ENCODE measurements around the gene BRAF. TPM values are rescaled to one million over a fixed set of nuclear protein-coding genes. Genes with fewer than 3 reads are reported as not detected.
"Not testable (repeated sequence)": the region's sequence is repeated elsewhere in the genome, so short reads cannot be mapped to it uniquely, and the experiment has no call there.

The BRAF gene
- total RNA-seq, 1 donor from 2014 or later: 77.2 TPM

- DNase-seq (ENCODE audit: low spot score): no peak
Observed at GRCh38 chr7:140681766-140682165, 243.0 kb downstream of the BRAF start.

- DNase-seq (ENCODE audit: low spot score): no peak
Observed at GRCh38 chr7:140680886-140681285, 243.8 kb downstream of the BRAF start.

- DNase-seq (ENCODE audit: low spot score): no peak
Observed at GRCh38 chr7:140679186-140679585, 245.5 kb downstream of the BRAF start.

GRCh38 chr7:140678816-140679130, 246.0 kb downstream of the BRAF start:
- no peak for DNase-seq (ENCODE audit: low spot score)

- no peak for DNase-seq (ENCODE audit: low spot score)
Observed at GRCh38 chr7:140678081-140678815, 246.5 kb downstream of the BRAF start.

- no peak for DNase-seq (ENCODE audit: low spot score)
Observed at GRCh38 chr7:140677496-140677895, 247.2 kb downstream of the BRAF start.

- DNase-seq (ENCODE audit: low spot score): not testable (repeated sequence)
Observed at GRCh38 chr7:140676956-140677355, 247.8 kb downstream of the BRAF start.

- no peak for DNase-seq (ENCODE audit: low spot score)
Observed at GRCh38 chr7:140676306-140676705, 248.4 kb downstream of the BRAF start.

- DNase-seq (ENCODE audit: low spot score): no peak
Observed at GRCh38 chr7:140675726-140676125, 249.0 kb downstream of the BRAF start.

- DNase-seq (ENCODE audit: low spot score): no peak
Observed at GRCh38 chr7:140674899-140675701, 249.6 kb downstream of the BRAF start.

- DNase-seq (ENCODE audit: low spot score): no peak
Observed at GRCh38 chr7:140674356-140674800, 250.4 kb downstream of the BRAF start.

- DNase-seq (ENCODE audit: low spot score): no peak
Observed at GRCh38 chr7:140673774-140674155, 251.0 kb downstream of the BRAF start.

- peak; percentile 85 for DNase-seq (ENCODE audit: low spot score)
Observed at GRCh38 chr7:140673063-140673773, 251.5 kb downstream of the BRAF start.

GRCh38 chr7:140672382-140673062, 252.2 kb downstream of the BRAF start, which contains the start of gene ADCK2:
Gene ADCK2, plus strand, starts transcription at chr7:140672945. Its CDS starts 386 bp downstream, at chr7:140673331.
- DNase-seq (ENCODE audit: low spot score): peak; percentile 63

GRCh38 chr7:140671966-140672365, 252.8 kb downstream of the BRAF start:
- no peak for DNase-seq (ENCODE audit: low spot score)

- DNase-seq (ENCODE audit: low spot score): no peak
Observed at GRCh38 chr7:140670343-140670935, 254.3 kb downstream of the BRAF start.

- not testable (repeated sequence) for DNase-seq (ENCODE audit: low spot score)
Observed at GRCh38 chr7:140669862-140670261, 254.9 kb downstream of the BRAF start.

GRCh38 chr7:140669352-140669751, 255.4 kb downstream of the BRAF start:
- no peak for DNase-seq (ENCODE audit: low spot score)

All from ureter (tissue), 1 donor.